Caki2 (cell line): ENCODE measurements around the gene ALKBH3. TPM values are rescaled to one million over a fixed set of nuclear protein-coding genes. Genes with fewer than 3 reads are reported as not detected.

ENCODE experiments used
- DNase-seq: peaks from one replicate; pipeline ENCODE4 v3.0.0-alpha.2; 2015; ENCODE audit warnings: low read depth
- in situ Hi-C: cut with HindIII; loops from 2 replicates; pipeline ENCODE4 v1.10.0; 2016; ENCODE audit warnings: low sequenced_read_pairs, low pct_unique_long_range_greater_than_20kb, mixed read lengths
- total RNA-seq: library from RNA; depleted of rRNA; stranded (reverse); fragments of >200 nt; shearing (Covaris generic); gene quantifications from 2 replicates; pipeline ENCODE4 v1.2.3, GENCODE V29; 2014; ENCODE audit warnings: low replicate concordance

ALKBH3 gene
- total RNA-seq, 1 experiment from 2014 or later: 43.1 TPM

- in situ Hi-C loops: no loop called here
- no peak for DNase-seq
Observed at GRCh38 chr11:43931717-43932039, 51.0 kb downstream of the ALKBH3 start.

GRCh38 chr11:43933226-43933607 is 52.6 kb downstream of the ALKBH3 start:
- DNase-seq: no peak
- in situ Hi-C loops: no loop called here

- no peak for DNase-seq
- in situ Hi-C loops: no loop called here
Observed at GRCh38 chr11:43933608-43934551, 53.2 kb downstream of the ALKBH3 start.

GRCh38 chr11:43934601-43935423 is 54.2 kb downstream of the ALKBH3 start:
- DNase-seq: no peak
- in situ Hi-C loops: no loop called here

- in situ Hi-C loops: no loop called here
- DNase-seq: no peak
Observed at GRCh38 chr11:43935424-43935979, 54.9 kb downstream of the ALKBH3 start.

GRCh38 chr11:43936076-43936475 is 55.4 kb downstream of the ALKBH3 start:
- in situ Hi-C loops: no loop called here
- no peak for DNase-seq

- in situ Hi-C loops: no loop called here
- no peak for DNase-seq
Observed at GRCh38 chr11:43937434-43938411, 57.1 kb downstream of the ALKBH3 start.

GRCh38 chr11:43941257-43941994 is 60.8 kb downstream of the ALKBH3 start:
- in situ Hi-C loops: no loop called here
- DNase-seq: no peak

- DNase-seq: peak; percentile 49
- in situ Hi-C loops: no loop called here
Observed at GRCh38 chr11:43942662-43943371, 62.2 kb downstream of the ALKBH3 start.

- in situ Hi-C loops: no loop called here
Observed at GRCh38 chr11:43943372-43943930, 62.8 kb downstream of the ALKBH3 start.

GRCh38 chr11:43943931-43944751 is 63.5 kb downstream of the ALKBH3 start:
- in situ Hi-C loops: no loop called here
- peak; percentile 33 for DNase-seq

More at GRCh38 chr11:43943372-43943930, 62.8 kb downstream of the ALKBH3 start:
- DNase-seq: peak; percentile 26

- in situ Hi-C loops: no loop called here
- DNase-seq: no peak
Observed at GRCh38 chr11:43944761-43945311, 64.2 kb downstream of the ALKBH3 start.

- in situ Hi-C loops: no loop called here
- DNase-seq: no peak
Observed at GRCh38 chr11:43947003-43947500, 66.4 kb downstream of the ALKBH3 start.

- in situ Hi-C loops: no loop called here
- DNase-seq: no peak
Observed at GRCh38 chr11:43947815-43948214, 67.2 kb downstream of the ALKBH3 start.
